A673 (cell line): Measurements from ENCODE around the gene HCAR1. TPM values are rescaled to one million over a fixed set of nuclear protein-coding genes. Genes with fewer than 3 reads are reported as not detected.
A peak's percentile ranks its signal among the peaks of the same experiment; 100 is the strongest.

Experiments
- BruUV-seq: library from RNA; stranded (reverse); fragments of 400-500 nt; replicated peaks from 2 replicates; lab custom pipeline; 2021; lab: Mats Ljungman, UMichigan
- CTCF ChIA-PET: fragments of 300-600 bp; sonication (Branson Sonifier 250); formaldehyde crosslinking; loops from one replicate; lab custom pipeline; 2022; ENCODE audit warnings: antibody characterized with exemption; lab: Charles Lee
- POLR2A ChIA-PET: fragments of 300-600 bp; sonication (Branson Sonifier 250); formaldehyde crosslinking; loops from one replicate; lab custom pipeline; 2022; ENCODE audit warnings: antibody characterized with exemption; ENCODE audit not compliant: low non-redundant PET; lab: Charles Lee
- DNase-seq: peaks from one replicate; pipeline ENCODE4 v3.0.0-alpha.2; 2015; ENCODE audit warnings: low spot score
- H3K27ac ChIP-seq: fragments of 200-600 bp; sonication (generic); 2 replicates; pipeline ENCODE4 v1.5.1; 2016; ENCODE audit warnings: mixed run types, low read depth, mild to moderate bottlenecking, mixed read lengths, antibody characterized with exemption, low read length; ENCODE audit not compliant: poor library complexity, severe bottlenecking
- H3K27me3 ChIP-seq: fragments of 200-600 bp; sonication (generic); replicated peaks from 2 replicates; pipeline ENCODE4 v1.6.1; 2017; ENCODE audit warnings: mixed run types, low read depth, mild to moderate bottlenecking, mixed read lengths, antibody characterized with exemption, low read length; ENCODE audit not compliant: insufficient read depth, poor library complexity
- H3K36me3 ChIP-seq: fragments of 200-600 bp; sonication (generic); 2 replicates; pipeline ENCODE4 v1.6.1; 2016; ENCODE audit warnings: mixed run types, mild to moderate bottlenecking, mixed read lengths, antibody characterized with exemption, low read length; ENCODE audit not compliant: insufficient read depth, poor library complexity, severe bottlenecking
- H3K4me1 ChIP-seq: fragments of 200-600 bp; sonication (generic); 2 replicates; pipeline ENCODE4 v1.6.1; 2017; ENCODE audit warnings: mixed run types, mild to moderate bottlenecking, mixed read lengths, antibody characterized with exemption, low read length; ENCODE audit not compliant: insufficient read depth, poor library complexity, severe bottlenecking
- H3K4me3 ChIP-seq: fragments of 200-600 bp; sonication (generic); 2 replicates; pipeline ENCODE4 v1.5.1; 2016; ENCODE audit warnings: low read depth, mixed run types, mild to moderate bottlenecking, mixed read lengths, low read length; ENCODE audit not compliant: poor library complexity, severe bottlenecking
- H3K9me3 ChIP-seq: fragments of 200-600 bp; sonication (generic); 2 replicates; pipeline ENCODE4 v1.6.1; 2016; ENCODE audit warnings: mixed run types, low read depth, mild to moderate bottlenecking, mixed read lengths, antibody characterized with exemption, low read length; ENCODE audit not compliant: poor library complexity, severe bottlenecking
- EZH2 ChIP-seq: fragments of 200-600 bp; sonication (generic); IDR thresholded peaks from 2 replicates; pipeline ENCODE4 v1.6.1; 2017; ENCODE audit warnings: borderline replicate concordance, low read depth, mild to moderate bottlenecking, mixed read lengths, antibody characterized with exemption, low read length; ENCODE audit not compliant: poor library complexity, severe bottlenecking
- intact Hi-C: fragments of 100-400 bp; cut with micrococcal nuclease; formaldehyde crosslinking; loops from one replicate; pipeline ENCODE4 v1.10.0; 2022; ENCODE audit not compliant: unreplicated experiment
- total RNA-seq: library from RNA; stranded (reverse); gene quantifications from 2 replicates; pipeline ENCODE4 v1.2.3, GENCODE V29; 2021
- TF ChIP-seq, protein P1 (sequence below): fragments of 300-800, 200-600 bp; sonication (generic); conservative IDR thresholded peaks from 2 replicates; pipeline ENCODE4 v1.5.1; 2017; ENCODE audit warnings: low read depth, mild to moderate bottlenecking, antibody characterized with exemption, low read length, moderate library complexity, mixed read lengths

HCAR1 gene
- total RNA-seq, 1 experiment from 2014 or later: 1.9 TPM

DNA sequence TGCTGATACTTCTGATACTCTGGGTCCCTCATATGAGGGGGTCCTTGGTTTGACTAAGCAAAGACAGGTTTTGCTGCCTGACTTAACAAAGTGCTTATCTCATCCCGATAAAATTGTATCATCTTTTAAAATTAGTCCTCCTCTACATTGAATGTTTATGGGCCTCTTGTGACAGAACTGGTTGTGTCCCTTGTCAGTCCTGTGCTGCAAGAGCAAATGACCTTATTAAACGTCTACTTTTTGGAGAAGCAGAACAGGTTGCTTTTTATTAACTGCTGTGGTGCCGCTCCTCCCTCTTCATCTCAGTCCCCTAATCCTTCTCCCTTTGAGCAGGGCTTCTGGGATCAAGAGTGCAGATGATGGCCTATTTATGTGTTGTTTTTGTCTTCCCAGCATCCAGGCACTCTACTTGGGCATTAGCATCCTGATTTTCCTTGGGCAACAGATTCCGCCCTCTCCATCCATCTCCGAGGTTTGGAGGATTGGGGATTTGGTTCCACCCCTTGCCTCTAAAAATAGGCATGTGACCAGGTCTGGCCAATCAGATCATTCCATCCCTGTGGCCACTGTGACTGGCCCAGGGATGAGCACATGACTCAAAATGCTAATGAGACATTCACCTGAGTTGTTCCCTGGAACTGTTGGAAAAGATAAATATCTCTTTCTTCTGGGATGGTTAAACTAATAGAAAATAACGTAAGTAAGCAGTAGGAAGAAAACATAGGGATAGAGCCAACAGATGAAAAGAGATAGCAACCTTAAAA is 19.1 kb upstream of the HCAR1 start:
- intact Hi-C loops: loop anchor here (5.0 kb wide), 2 partner anchors 112 to 222 kb away; partner anchors contain the start of genes KNTC1 and RSRC2
- Histone ChIP-seq H3K27ac (no peak overlapping the region), H3K9me3 (no peaks in the 10 kb centered on the region), H3K4me3 (no peak overlapping the region), H3K27me3 (no peaks in the 10 kb centered on the region), H3K4me1 (peaks cover 15% of the 10 kb centered on the region), H3K36me3 (peaks cover 10% of the 10 kb centered on the region)
- no TSS peak for BruUV-seq
- ChIA-PET POLR2A (no interaction called here), CTCF (no interaction called here)
- no peak for TF ChIP-seq EZH2
- TF ChIP-seq, protein P1, sequence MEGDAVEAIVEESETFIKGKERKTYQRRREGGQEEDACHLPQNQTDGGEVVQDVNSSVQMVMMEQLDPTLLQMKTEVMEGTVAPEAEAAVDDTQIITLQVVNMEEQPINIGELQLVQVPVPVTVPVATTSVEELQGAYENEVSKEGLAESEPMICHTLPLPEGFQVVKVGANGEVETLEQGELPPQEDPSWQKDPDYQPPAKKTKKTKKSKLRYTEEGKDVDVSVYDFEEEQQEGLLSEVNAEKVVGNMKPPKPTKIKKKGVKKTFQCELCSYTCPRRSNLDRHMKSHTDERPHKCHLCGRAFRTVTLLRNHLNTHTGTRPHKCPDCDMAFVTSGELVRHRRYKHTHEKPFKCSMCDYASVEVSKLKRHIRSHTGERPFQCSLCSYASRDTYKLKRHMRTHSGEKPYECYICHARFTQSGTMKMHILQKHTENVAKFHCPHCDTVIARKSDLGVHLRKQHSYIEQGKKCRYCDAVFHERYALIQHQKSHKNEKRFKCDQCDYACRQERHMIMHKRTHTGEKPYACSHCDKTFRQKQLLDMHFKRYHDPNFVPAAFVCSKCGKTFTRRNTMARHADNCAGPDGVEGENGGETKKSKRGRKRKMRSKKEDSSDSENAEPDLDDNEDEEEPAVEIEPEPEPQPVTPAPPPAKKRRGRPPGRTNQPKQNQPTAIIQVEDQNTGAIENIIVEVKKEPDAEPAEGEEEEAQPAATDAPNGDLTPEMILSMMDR: no peak
- DNase-seq: peak; percentile 48

DNA sequence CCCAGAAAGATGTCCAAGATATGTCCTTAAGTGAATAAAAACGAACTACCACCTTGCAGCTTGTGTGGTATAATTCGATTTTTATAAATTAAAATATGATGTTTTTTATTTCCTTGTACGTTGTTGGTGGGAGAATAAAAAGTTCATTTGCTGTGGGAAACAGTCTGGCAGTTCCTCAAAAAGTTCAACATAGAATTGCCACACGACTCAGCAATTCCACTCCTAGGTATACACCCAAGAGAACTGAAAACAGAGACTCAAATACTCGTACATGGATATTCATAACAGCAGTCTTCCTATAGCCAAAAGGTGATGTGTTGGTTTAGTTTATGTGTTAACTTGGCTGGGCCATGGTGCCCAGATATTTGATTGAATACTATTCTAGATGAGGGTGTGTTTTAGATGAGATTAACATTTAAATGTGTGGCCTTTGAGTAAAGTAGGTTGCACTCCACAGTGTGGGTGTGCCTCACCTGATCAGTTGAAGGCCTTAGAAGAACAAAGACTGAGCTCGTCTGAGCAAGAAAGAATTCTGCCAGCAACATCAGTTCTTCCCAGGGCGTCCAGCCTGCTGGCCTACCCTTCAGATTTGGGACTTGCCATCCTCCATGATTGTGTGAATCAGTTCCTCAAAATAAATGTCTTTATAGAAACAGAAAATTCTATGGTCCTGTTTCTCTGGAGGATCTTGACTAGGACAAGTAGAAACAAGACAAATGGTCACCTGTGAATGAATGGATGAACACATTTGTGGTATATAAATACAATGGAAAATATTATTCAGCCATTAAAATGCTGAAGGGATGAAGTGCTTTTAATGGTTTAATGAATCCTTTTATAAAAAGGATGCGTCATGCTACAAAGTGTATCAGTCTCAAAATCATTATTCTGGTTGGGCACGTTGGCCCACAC is 16.8 kb upstream of the HCAR1 start:
- no peak overlapping the region for H3K4me3 ChIP-seq
- BruUV-seq: no TSS peak
- CTCF ChIA-PET: interaction anchor here (0.7 kb wide), 1 partner anchor 110 kb away, joined by 3 read pairs; no protein-coding TSS in a partner anchor
- POLR2A ChIA-PET: no interaction called here
- peaks cover 8% of the 10 kb centered on the region for H3K4me1 ChIP-seq
- intact Hi-C loops: no loop called here
- no peak overlapping the region for H3K27ac ChIP-seq
- no peaks in the 10 kb centered on the region for H3K36me3 ChIP-seq
- H3K9me3 ChIP-seq: no peaks in the 10 kb centered on the region
- no peak for TF ChIP-seq EZH2
- TF ChIP-seq, protein P1: no peak
- H3K27me3 ChIP-seq: no peaks in the 10 kb centered on the region
- no peak for DNase-seq

DNA sequence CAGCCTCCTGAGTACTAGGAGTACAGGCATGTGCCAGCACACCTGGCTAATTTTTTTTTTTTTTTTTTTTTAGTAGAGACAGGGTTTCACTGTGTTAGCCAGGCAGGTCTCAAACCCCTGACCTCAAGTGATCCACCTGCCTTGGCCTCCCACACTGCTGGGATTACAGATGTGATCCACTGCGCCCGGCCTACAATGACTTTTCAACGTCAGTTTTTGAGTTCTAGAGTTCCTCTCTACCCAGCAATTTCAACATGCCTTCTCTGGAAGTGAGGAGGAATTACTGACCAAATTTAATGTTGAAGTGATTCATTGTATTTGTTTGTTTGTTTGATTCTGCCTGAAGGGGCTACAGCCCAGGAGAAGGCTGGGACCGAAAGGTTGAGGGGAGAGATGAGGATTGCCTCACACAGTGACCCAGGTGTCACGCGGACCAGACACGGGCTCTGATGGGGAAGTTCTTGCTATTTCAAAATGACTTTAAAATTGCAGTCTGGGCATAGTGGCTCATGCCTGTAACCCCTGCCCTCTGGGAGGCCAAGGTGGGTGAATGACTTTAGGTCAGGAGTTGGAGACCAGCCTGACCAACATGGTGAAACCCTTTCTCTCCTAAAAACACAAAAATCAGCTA is 13.4 kb upstream of the HCAR1 start:
- no TSS peak for BruUV-seq
- no peaks in the 10 kb centered on the region for H3K4me1 ChIP-seq
- no peaks in the 10 kb centered on the region for H3K9me3 ChIP-seq
- CTCF ChIA-PET: no interaction called here
- H3K36me3 ChIP-seq: no peaks in the 10 kb centered on the region
- H3K27me3 ChIP-seq: no peaks in the 10 kb centered on the region
- intact Hi-C loops: no loop called here
- TF ChIP-seq, protein P1: no peak
- no peak for TF ChIP-seq EZH2
- no peak overlapping the region for H3K4me3 ChIP-seq
- H3K27ac ChIP-seq: no peak overlapping the region
- POLR2A ChIA-PET: no interaction called here
- no peak for DNase-seq
